Esophagus squamous epithelium (tissue), 4 donors: ENCODE results near the gene LRP4.

Experiments used
- POLR2A ChIP-seq, 4 donors: fragments of 450-650 bp; IDR thresholded peaks; one replicate each; pipeline ENCODE4 v1.6.1; 2017; ENCODE audit warnings: antibody characterized with exemption in 4 of 4, mild to moderate bottlenecking in 4 of 4, moderate library complexity in 3 of 4
- TF ChIP-seq, protein P1 (sequence below), 6 experiments: fragments of 450-650 bp in 4 of 6; fragments of 200-600 bp in 2 of 6; sonication (generic) in 2 of 6; IDR thresholded peaks; one replicate each; pipeline ENCODE4 v1.5.1; 2016 to 2019; ENCODE audit warnings: antibody characterized with exemption in 6 of 6, mild to moderate bottlenecking in 4 of 6, moderate library complexity in 4 of 6

DNA sequence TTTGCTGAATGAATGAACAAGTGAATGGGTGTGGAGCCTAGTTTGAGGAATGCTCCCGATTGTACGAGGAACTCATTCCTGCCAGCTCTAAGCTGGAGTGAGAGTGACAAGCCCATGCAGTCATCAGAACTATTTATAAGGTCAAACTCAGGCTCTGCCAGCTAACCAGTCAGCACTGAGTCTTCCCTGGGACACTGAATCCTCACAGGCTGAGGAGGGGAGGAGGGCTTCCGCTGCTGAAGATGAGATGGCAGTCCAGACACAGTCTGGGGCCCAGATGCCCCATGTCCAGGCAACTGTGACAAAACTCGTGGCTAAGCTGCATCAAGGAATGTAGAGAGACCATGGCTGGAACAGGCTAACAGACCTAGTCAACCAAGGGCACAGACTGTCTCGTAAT lies 4.0 kb downstream of the LRP4 start:
- TF ChIP-seq, protein P1, sequence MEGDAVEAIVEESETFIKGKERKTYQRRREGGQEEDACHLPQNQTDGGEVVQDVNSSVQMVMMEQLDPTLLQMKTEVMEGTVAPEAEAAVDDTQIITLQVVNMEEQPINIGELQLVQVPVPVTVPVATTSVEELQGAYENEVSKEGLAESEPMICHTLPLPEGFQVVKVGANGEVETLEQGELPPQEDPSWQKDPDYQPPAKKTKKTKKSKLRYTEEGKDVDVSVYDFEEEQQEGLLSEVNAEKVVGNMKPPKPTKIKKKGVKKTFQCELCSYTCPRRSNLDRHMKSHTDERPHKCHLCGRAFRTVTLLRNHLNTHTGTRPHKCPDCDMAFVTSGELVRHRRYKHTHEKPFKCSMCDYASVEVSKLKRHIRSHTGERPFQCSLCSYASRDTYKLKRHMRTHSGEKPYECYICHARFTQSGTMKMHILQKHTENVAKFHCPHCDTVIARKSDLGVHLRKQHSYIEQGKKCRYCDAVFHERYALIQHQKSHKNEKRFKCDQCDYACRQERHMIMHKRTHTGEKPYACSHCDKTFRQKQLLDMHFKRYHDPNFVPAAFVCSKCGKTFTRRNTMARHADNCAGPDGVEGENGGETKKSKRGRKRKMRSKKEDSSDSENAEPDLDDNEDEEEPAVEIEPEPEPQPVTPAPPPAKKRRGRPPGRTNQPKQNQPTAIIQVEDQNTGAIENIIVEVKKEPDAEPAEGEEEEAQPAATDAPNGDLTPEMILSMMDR (IDR thresholded peaks at IDR 0.05) = no peak
- no peak for TF ChIP-seq POLR2A (IDR thresholded peaks at IDR 0.05)
